Measurements from ENCODE around the gene PBX3.

GRCh38 chr9:125701351-125701750 is 45.8 kb upstream of the PBX3 start:
- TF ChIP-seq CTCF (IDR thresholded peaks at IDR 0.05; ENCODE audit: low read depth, low read length, poor library complexity, severe bottlenecking) (no peak), EZH2phosphoT487 (IDR thresholded peaks at IDR 0.05; ENCODE audit: borderline replicate concordance, low read length) (no peak)
